OCI-LY1 (cell line): ENCODE data around the gene SRCIN1.

Source experiments
- H2AFZ ChIP-seq: fragments of 200-600 bp; sonication (generic), shearing (Covaris generic); 2 replicates; pipeline ENCODE4 v1.6.0; 2014; ENCODE audit warnings: antibody characterized with exemption, mild to moderate bottlenecking, low read length
- H3F3A ChIP-seq: fragments of 200-600 bp; sonication (generic), shearing (Covaris generic); 2 replicates; pipeline ENCODE4 v1.6.0; 2014; ENCODE audit warnings: mild to moderate bottlenecking, antibody characterized with exemption, low read length, moderate library complexity; ENCODE audit not compliant: insufficient read depth
- H3K27ac ChIP-seq: fragments of 200-600 bp; sonication (generic); 2 replicates; pipeline ENCODE4 v1.5.1; 2014; ENCODE audit warnings: low read length, mixed run types, mild to moderate bottlenecking, low read depth; ENCODE audit not compliant: poor library complexity, severe bottlenecking
- H3K27me3 ChIP-seq: fragments of 200-600 bp; sonication (generic); 2 replicates; pipeline ENCODE4 v1.6.0; 2014; ENCODE audit warnings: antibody characterized with exemption, mild to moderate bottlenecking, low read length, moderate library complexity; ENCODE audit not compliant: insufficient read depth
- H3K36me3 ChIP-seq: fragments of 200-600 bp; sonication (generic); 2 replicates; pipeline ENCODE4 v1.6.1; 2014; ENCODE audit warnings: mild to moderate bottlenecking, antibody characterized with exemption, low read length, moderate library complexity, mixed read lengths; ENCODE audit not compliant: insufficient read depth
- H3K4me1 ChIP-seq: fragments of 200-600 bp; sonication (generic); 2 replicates; pipeline ENCODE4 v1.5.1; 2014; ENCODE audit warnings: mild to moderate bottlenecking, low read length, moderate library complexity; ENCODE audit not compliant: insufficient read depth, severe bottlenecking
- H3K4me2 ChIP-seq: fragments of 200-600 bp; sonication (generic), shearing (Covaris generic); 2 replicates; pipeline ENCODE4 v1.6.1; 2014; ENCODE audit warnings: low read length
- H3K4me3 ChIP-seq: fragments of 200-600 bp; sonication (generic); 2 replicates; pipeline ENCODE4 v1.5.1; 2014; ENCODE audit warnings: low read length, low read depth, mild to moderate bottlenecking, mixed read lengths; ENCODE audit not compliant: poor library complexity, severe bottlenecking
- H3K79me2 ChIP-seq: fragments of 200-600 bp; shearing (Covaris generic); 2 replicates; pipeline ENCODE4 v1.6.1; 2016; ENCODE audit warnings: mixed run types, low read length, mixed read lengths; ENCODE audit not compliant: insufficient read depth
- H3K9ac ChIP-seq: fragments of 200-600 bp; sonication (generic), shearing (Covaris generic); 2 replicates; pipeline ENCODE4 v1.6.1; 2014; ENCODE audit warnings: mild to moderate bottlenecking, low read length, mixed read lengths
- H3K9me2 ChIP-seq: fragments of 200-600 bp; sonication (generic), shearing (Covaris generic); 2 replicates; pipeline ENCODE4 v1.6.1; 2014; ENCODE audit warnings: low read depth, mild to moderate bottlenecking, low read length, mixed read lengths
- H3K9me3 ChIP-seq: fragments of 200-600 bp; shearing (Covaris generic); 2 replicates; pipeline ENCODE4 v1.6.1; 2014; ENCODE audit warnings: low read length, mixed read lengths
- H4K20me1 ChIP-seq: fragments of 200-600 bp; sonication (generic), shearing (Covaris generic); 2 replicates; pipeline ENCODE4 v1.6.0; 2016; ENCODE audit warnings: mild to moderate bottlenecking, low read length; ENCODE audit not compliant: insufficient read depth
- CTCF ChIP-seq: fragments of 200-600 bp; sonication (generic), shearing (Covaris generic); IDR thresholded peaks from 2 replicates; pipeline ENCODE4 v1.5.1; 2017; ENCODE audit warnings: mild to moderate bottlenecking, antibody characterized with exemption, low read length, moderate library complexity, mixed read lengths
- EZH2 ChIP-seq: fragments of 200-600 bp; sonication (generic), shearing (Covaris generic); IDR thresholded peaks from 2 replicates; pipeline ENCODE4 v1.8.0; 2017; ENCODE audit warnings: borderline replicate concordance, mixed run types, mild to moderate bottlenecking, antibody characterized with exemption, low read length, moderate library complexity, mixed read lengths

SRCIN1 gene

GRCh38 chr17:38589462-38590114, 16.2 kb downstream of the SRCIN1 start:
- Histone ChIP-seq H3K27ac (no peak overlapping the region), H4K20me1 (no peaks in the 10 kb centered on the region), H3K4me3 (no peak overlapping the region), H3K27me3 (peaks cover 3% of the 10 kb centered on the region; the same call in 1 of the 2 replicates), H3K4me2 (no peak overlapping the region), H3K9me3 (no peaks in the 10 kb centered on the region), H2AFZ (no peak overlapping the region), H3F3A (no peaks in the 10 kb centered on the region), H3K36me3 (no peaks in the 10 kb centered on the region), H3K4me1 (no peaks in the 10 kb centered on the region), H3K9me2 (no peaks in the 10 kb centered on the region), H3K9ac (no peak overlapping the region), H3K79me2 (no peaks in the 10 kb centered on the region)
- TF ChIP-seq CTCF (no peak), EZH2 (no peak)

GRCh38 chr17:38588788-38589174, 17.0 kb downstream of the SRCIN1 start:
- no peaks in the 10 kb centered on the region for H3K79me2 ChIP-seq
- H4K20me1 ChIP-seq = no peaks in the 10 kb centered on the region
- H3F3A ChIP-seq = no peaks in the 10 kb centered on the region
- H3K36me3 ChIP-seq = no peaks in the 10 kb centered on the region
- H3K4me2 ChIP-seq = no peak overlapping the region
- TF ChIP-seq EZH2 (no peak), CTCF (no peak)
- no peak overlapping the region for H3K4me3 ChIP-seq
- H3K4me1 ChIP-seq = no peaks in the 10 kb centered on the region
- no peaks in the 10 kb centered on the region for H3K9me2 ChIP-seq
- no peak overlapping the region for H3K9ac ChIP-seq
- H2AFZ ChIP-seq = no peak overlapping the region
- H3K9me3 ChIP-seq = no peaks in the 10 kb centered on the region
- peaks cover 3% of the 10 kb centered on the region; the same call in 1 of the 2 replicates for H3K27me3 ChIP-seq
- no peak overlapping the region for H3K27ac ChIP-seq

GRCh38 chr17:38587947-38588787, 17.6 kb downstream of the SRCIN1 start:
- H3K27ac ChIP-seq = no peak overlapping the region
- H4K20me1 ChIP-seq = no peaks in the 10 kb centered on the region
- no peak overlapping the region for H2AFZ ChIP-seq
- H3K36me3 ChIP-seq = no peaks in the 10 kb centered on the region
- H3K9me2 ChIP-seq = no peaks in the 10 kb centered on the region
- H3K79me2 ChIP-seq = no peaks in the 10 kb centered on the region
- no peaks in the 10 kb centered on the region for H3K9me3 ChIP-seq
- no peak for TF ChIP-seq EZH2
- TF ChIP-seq CTCF = no peak
- H3K9ac ChIP-seq = no peak overlapping the region
- no peaks in the 10 kb centered on the region for H3F3A ChIP-seq
- H3K4me1 ChIP-seq = no peaks in the 10 kb centered on the region
- no peak overlapping the region for H3K4me2 ChIP-seq
- H3K27me3 ChIP-seq = peaks cover 3% of the 10 kb centered on the region; the same call in 1 of the 2 replicates
- H3K4me3 ChIP-seq = no peak overlapping the region
